NCI-H146 (cell line): ENCODE data around the gene STRA8.

ENCODE experiments used
- DNase-seq: peaks from one replicate; lab custom pipeline; 2025; lab: John Stamatoyannopoulos, UW

The STRA8 gene

GRCh38 chr7:135238112-135238744, 4.6 kb downstream of the STRA8 start:
- no peak for DNase-seq

DNA sequence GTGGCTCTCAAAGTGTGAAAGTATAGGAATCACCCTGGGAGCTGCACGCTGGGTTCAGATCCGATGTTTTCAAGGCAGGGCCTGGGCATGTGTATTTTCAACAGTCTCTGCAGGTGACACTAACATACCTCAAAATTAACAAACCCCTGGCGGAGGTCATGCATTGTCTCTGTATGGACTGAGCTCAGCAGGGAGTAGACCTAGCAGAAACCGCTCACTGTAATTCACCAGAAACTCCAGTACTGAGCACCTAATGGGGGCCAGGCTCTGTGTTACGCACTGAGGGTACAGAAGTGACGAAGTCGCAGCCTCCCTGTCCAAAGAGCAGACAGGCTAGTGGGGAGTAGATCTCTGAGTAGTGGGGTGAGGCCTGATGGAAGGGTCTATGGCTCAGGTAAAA, 5.6 kb downstream of the STRA8 start:
- DNase-seq = peak; percentile 63

- no peak for DNase-seq
Observed at GRCh38 chr7:135240441-135240840, 6.8 kb downstream of the STRA8 start.

GRCh38 chr7:135242096-135242684, 8.6 kb downstream of the STRA8 start:
- no peak for DNase-seq

DNA sequence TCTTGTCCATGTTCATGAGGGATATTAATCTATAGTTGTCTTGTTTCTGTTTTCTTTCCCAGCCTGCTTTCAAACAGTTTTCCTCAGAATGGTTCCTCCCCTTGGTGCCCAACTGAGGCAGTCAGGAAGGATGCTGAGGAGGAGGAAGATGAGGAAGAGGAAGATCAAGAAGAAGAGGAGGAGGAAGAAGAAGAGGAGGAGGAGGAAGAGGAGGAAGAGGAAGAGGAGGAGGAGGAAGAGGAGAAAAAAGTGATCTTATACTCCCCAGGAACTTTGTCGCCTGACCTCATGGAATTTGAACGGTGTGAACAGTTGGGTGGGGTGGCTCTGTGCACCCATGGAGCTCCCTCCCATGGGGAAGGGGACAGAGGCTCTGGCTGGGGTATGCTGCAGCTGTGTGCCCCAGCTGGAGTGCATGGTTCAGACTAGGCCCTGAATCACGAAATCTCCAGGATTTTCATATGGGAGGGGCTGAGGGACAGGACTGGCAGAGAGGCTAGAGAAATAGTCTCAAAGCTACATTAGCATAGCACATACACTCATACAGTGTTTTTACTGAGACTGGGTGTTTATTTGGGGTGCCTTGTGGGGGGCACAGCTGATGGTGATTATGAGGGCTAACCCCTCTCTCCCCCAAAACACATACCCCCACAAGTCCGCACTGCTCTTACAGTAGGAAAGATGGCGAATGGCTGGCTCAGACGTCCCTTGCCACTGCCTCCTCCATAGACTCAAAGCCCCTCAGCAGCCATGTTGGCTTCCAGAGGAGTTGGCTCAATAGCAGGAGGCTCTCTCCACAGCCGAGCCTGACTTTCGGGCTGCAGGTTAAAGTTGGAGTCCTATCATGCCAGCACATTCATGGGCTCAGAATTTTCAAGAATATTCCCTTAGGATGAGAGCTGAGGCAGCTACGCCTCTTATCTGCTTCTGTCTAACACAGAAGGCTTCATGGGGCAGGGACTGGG, 11.9 kb downstream of the STRA8 start:
- no peak for DNase-seq

DNA sequence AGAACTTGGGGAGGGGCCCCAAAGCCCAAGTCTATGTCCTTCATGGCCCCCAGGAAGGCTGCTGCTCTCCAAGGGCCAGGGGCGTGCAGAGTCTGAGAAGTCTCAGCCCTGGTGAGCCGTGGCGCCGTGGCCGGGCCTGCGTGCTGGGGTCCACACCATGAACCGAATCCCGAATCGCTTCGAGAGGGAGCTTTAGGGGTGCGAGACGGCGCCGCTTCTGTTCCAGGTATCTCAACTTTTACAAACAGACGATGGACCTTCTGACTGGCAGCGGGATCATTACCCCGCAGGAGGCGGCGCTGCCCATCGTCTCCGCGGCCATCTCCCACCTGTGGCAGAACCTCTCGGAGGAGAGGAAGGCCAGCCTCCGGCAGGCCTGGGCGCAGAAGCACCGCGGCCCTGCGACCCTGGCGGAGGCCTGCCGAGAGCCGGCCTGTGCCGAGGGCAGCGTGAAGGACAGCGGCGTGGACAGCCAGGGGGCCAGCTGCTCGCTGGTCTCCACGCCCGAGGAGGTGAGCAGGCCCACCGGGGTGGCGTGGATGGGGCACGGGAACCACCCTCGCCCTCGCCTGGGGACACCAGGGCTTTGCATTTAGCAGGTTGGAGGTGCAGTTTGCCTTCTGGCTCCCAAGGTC, 12.7 kb downstream of the STRA8 start:
- DNase-seq = no peak

DNA sequence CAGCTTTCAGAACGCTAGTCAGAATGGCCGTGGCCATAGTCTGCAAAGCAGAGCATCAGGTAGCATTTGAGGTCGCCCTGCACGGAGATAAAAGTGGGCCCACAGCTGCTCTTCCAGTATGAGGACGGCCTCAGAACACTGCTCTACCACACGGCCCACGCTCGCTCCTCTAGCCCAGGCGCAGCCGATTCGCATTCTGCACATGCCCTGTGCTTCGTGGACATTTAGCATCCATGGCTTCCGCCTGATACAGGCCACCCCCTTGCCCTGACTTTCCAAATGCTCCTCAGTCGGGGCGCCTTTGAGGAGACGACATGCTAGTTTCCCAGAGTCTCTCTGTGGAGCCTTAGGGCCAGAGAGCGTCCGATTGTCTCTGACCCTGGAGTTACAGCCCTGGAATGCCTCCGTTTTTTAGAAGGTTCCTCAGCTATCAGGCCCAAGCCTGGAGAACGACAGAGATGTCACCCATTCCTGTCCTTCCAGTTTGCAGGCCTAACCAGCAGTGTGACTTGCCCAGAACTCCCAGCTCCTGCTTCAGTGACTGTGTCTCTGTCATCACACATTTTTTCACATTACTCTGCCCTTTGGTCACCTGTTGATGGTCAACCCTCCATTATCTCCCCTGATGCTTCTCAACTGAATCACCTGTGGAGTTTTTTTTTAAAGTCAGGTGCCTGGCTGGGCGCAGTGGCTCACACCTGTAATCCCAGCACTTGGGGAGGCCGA, 14.3 kb downstream of the STRA8 start:
- no peak for DNase-seq

DNA sequence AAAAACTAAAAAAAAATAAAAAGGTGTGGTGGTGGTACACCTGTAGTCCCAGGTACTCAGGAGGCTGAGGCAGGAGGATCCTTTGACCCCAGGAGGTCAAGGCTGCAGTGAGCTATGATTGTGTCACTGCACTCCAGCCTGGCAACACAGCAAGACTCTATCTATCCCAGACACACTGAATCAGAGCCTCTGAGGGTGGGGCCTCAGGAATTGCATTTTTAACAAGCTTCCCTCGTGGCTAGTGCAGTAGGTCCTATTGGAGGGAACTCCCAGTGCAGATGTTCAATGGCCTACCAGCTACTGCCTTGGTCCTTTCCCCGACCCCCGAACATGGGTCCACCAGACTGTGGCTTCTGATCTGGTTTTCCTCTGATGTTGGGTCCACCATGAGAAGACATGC, 14.9 kb downstream of the STRA8 start:
- no peak for DNase-seq

DNA sequence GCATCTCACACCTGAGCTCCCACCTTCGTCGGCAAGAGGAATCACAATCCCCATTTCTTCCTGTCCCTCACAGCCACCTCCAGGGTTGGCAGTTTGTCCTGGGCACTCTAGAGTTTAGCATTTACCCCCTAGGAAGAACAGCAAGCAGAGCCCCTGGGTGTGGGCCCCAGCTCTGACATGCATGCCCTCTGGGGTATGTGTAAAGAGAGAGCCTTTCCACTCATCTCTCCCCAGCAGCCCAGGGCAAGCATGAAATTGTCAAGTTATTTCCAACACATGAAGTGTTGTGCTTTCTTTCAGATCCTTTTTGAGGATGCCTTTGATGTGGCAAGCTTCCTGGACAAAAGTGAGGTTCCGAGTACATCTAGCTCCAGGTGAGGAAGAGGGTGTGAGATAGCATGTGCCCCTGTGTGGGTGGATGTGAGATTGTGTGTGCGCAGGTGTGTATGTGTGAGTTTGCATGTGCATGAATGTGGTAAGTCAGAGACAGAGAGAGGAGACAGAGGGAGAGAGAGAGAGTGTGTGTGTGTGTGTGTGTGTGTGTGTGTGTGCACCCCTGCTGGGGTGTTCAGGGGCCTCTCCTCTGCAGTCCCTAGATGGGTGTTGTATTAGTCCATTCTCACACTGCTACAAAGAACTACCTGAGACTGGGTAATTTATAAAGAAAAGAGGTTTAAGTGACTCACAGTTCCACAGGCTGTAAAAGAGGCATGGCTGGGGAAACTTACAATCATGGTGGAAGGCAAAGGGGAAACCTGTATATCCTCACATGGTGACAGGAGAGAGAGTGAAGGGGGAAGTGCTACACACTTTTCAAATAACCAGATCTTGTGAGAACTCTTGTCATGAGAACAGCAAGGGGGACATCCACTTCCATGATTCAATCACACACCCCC, 18.1 kb downstream of the STRA8 start:
- no peak for DNase-seq

GRCh38 chr7:135253851-135254771, 20.5 kb downstream of the STRA8 start:
- no peak for DNase-seq

DNA sequence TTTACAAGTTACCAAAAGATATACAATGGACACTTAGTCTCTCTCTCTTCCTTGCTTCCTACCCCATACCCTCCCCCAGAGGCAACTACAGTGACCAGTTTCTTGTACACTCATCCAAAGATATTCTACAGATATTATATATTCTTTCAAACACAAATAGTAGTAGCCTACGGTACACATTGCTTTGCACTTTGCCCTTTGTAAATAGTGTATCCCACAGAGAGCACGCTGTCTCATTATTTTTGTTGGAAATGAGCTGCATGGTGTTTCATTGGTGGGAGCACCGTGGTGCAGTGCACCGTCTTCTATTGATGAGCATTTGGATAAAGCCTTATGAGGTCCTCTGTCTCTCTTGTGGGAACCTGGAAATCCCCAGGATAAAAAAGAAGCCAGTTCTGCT, 24.2 kb downstream of the STRA8 start:
- peak; percentile 20 for DNase-seq

DNA sequence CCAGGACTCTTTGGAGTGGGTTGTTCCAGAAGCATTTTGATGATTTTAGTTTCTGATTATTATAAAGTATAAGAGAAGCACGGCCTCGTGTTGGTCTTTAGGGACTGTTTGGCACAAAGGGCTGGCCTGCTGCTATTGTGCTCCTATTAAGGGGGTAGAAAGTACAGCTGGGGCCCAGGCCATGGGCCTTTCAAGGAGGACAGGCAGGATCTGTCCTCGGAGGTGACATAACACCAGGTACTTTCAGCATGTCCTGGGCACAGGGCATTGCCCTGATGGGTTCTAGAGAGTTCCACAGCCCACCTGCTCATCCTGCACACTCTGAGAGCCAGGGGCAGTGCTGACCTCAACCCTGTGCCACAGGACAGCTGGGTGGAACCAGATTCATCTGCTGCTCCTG, 24.9 kb downstream of the STRA8 start:
- DNase-seq = no peak

GRCh38 chr7:135259702-135260101, 26.1 kb downstream of the STRA8 start:
- no peak for DNase-seq

DNA sequence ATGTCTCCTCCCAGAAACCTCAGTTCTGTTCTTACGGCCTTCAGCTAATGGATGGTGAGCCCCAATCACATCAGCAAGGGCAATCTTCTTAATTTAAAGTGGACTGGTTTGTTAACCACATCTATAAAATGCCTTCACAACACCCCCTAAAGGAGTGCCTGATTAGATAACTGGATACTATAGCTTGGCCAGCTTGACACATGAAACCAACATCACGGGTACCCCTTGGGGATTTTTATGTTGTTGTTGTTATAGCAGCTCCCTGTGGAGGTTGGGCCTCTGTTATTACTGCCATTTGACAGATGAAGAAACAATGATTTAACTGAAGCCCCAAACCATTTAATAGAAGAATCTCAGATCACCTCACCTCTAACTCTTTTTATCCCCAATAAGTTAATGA, 26.8 kb downstream of the STRA8 start:
- no peak for DNase-seq

- no peak for DNase-seq
Observed at GRCh38 chr7:135260930-135261721, 27.5 kb downstream of the STRA8 start.

DNA sequence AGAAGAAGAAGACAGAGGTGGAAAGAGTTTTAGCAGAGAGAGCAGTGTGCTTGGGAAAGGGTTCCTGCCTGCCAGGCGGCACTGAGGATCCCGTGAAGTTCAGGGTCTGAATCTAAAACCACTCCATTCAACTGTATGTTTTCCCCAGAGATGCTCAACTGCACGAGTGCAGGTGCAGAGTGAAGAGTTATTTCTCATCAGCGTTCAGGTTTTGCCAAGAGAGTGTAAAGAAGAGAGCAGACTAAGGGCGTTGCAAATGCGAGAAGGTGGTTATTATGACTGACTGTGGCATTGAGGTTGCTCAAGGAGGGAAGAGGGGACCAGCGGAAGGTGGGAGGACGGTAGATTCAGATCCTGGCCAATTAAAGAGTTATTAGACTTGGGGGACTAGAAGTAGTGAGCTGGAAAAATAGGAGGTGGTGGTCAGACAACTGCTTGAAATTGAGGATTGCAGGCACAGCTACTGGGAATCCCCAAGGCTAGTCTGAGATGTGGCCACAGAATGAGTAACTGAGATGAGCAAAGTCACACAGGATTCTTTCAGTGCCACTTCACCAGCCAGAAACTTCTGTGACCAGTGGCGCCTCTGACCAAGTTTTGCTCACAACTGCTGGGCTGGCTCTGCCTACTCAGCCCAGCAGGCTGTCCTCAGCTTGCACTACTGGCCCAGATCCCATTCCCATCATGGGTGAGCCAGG, 29.1 kb downstream of the STRA8 start:
- no peak for DNase-seq

GRCh38 chr7:135263321-135263970, 29.8 kb downstream of the STRA8 start:
- DNase-seq = no peak

GRCh38 chr7:135265637-135266036, 32.0 kb downstream of the STRA8 start:
- no peak for DNase-seq
